B cell (primary cell): ENCODE results near the gene MMP14. TPM values are rescaled to one million over a fixed set of nuclear protein-coding genes. Genes with fewer than 3 reads are reported as not detected.

ENCODE experiments used
- ATAC-seq: fragments of 200-7000 bp; cut with Tn5 transposase; one replicate; pipeline ENCODE4 v1.10.0; 2021; ENCODE audit warnings: low read depth, mild to moderate bottlenecking, moderate number of reproducible peaks, moderate library complexity
- CTCF ChIA-PET: fragments of 350-600 bp; sonication (Branson Sonifier 250); formaldehyde crosslinking; loops from one replicate; lab custom pipeline; 2021; ENCODE audit warnings: antibody characterized with exemption, inconsistent platforms; lab: Charles Lee
- POLR2A ChIA-PET: fragments of 350-600 bp; sonication (Branson Sonifier 250); formaldehyde crosslinking; loops from one replicate; lab custom pipeline; 2021; ENCODE audit warnings: antibody characterized with exemption; lab: Charles Lee
- DNase-seq: peaks from one replicate; pipeline ENCODE4 v3.0.0; 2013
- H2AFZ ChIP-seq: 2 replicates; pipeline ENCODE4 v1.6.1; 2012; ENCODE audit warnings: mild to moderate bottlenecking, low read depth, low read length; ENCODE audit not compliant: insufficient read depth, poor library complexity, severe bottlenecking
- H3K27ac ChIP-seq, 2 donors: 1 replicate in 1 of 2; 2 replicates in 1 of 2; pipeline ENCODE4 v1.5.1; 2012 to 2013; ENCODE audit warnings: low read length in 2 of 2, mild to moderate bottlenecking in 2 of 2, moderate library complexity in 1 of 2
- H3K27me3 ChIP-seq, 4 experiments: fragments of 200-600 bp in 1 of 4; sonication (generic) in 1 of 4; replicated peaks in 1 of 4; 1 replicate in 2 of 4; 2 replicates in 2 of 4; pipeline versions ENCODE4 v1.6.1 to v1.7.0; 2013 to 2016; ENCODE audit warnings: low read length in 3 of 4, mild to moderate bottlenecking in 2 of 4, mixed read lengths in 1 of 4, moderate library complexity in 1 of 4; ENCODE audit not compliant: insufficient read depth in 4 of 4, control insufficient read depth in 3 of 4; ENCODE audit errors: control extremely low read depth in 1 of 4
- H3K36me3 ChIP-seq, 2 experiments: replicated peaks in 1 of 2; 1 replicate in 1 of 2; 2 replicates in 1 of 2; pipeline versions ENCODE4 v1.6.1 to v1.7.1; 2013; ENCODE audit warnings: low read length in 1 of 2; ENCODE audit not compliant: insufficient read depth in 2 of 2, control insufficient read depth in 1 of 2; ENCODE audit errors: control extremely low read depth in 1 of 2, extremely low read depth in 1 of 2
- H3K4me1 ChIP-seq, 2 donors: fragments of 200-600 bp in 1 of 2; sonication (generic) in 1 of 2; 1 replicate in 1 of 2; 2 replicates in 1 of 2; pipeline versions ENCODE4 v1.5.1 to v1.6.1; 2013 to 2017; ENCODE audit warnings: low read length in 2 of 2; ENCODE audit not compliant: control insufficient read depth in 2 of 2, insufficient read depth in 2 of 2
- H3K4me2 ChIP-seq: replicated peaks from 2 replicates; pipeline ENCODE3; 2012; ENCODE audit warnings: mild to moderate bottlenecking, low read depth, low read length; ENCODE audit not compliant: poor library complexity, severe bottlenecking
- H3K4me3 ChIP-seq, 5 experiments: fragments of 200-600 bp in 1 of 5; sonication (generic) in 1 of 5; 1 replicate in 3 of 5; 2 replicates in 2 of 5; pipeline versions ENCODE4 v1.5.1 to v1.7.0; 2011 to 2016; ENCODE audit warnings: low read length in 4 of 5, mild to moderate bottlenecking in 4 of 5, low read depth in 2 of 5, control low read depth in 1 of 5, moderate library complexity in 1 of 5; ENCODE audit not compliant: insufficient read depth in 1 of 5; ENCODE audit errors: control extremely low read depth in 1 of 5, extremely low read depth in 1 of 5
- H3K79me2 ChIP-seq: fragments of 200-600 bp; sonication (generic); one replicate; pipeline ENCODE4 v1.6.0; 2016; ENCODE audit warnings: low read length; ENCODE audit not compliant: control insufficient read depth, insufficient read depth
- H3K9ac ChIP-seq: fragments of 200-600 bp; sonication (generic); 2 replicates; pipeline ENCODE4 v1.6.1; 2017; ENCODE audit warnings: mild to moderate bottlenecking, low read length, moderate library complexity
- H3K9me3 ChIP-seq, 3 donors: one replicate each; pipeline versions ENCODE4 v1.6.1 to v1.7.1; 2013; ENCODE audit warnings: low read length in 2 of 3; ENCODE audit not compliant: control insufficient read depth in 2 of 3, insufficient read depth in 1 of 3; ENCODE audit errors: control extremely low read depth in 1 of 3
- H4K20me1 ChIP-seq: 2 replicates; pipeline ENCODE4 v1.6.0; 2012; ENCODE audit warnings: mild to moderate bottlenecking, low read length; ENCODE audit not compliant: insufficient read depth, control insufficient read depth, poor library complexity, severe bottlenecking
- H3K27ac Mint-ChIP-seq: one replicate; pipeline ENCODE4 v1.8.0; 2021; ENCODE audit warnings: mixed read lengths
- H3K27me3 Mint-ChIP-seq: one replicate; pipeline ENCODE4 v1.8.0; 2021; ENCODE audit warnings: mixed read lengths
- H3K4me1 Mint-ChIP-seq: one replicate; pipeline ENCODE4 v1.8.0; 2021; ENCODE audit warnings: mixed read lengths
- H3K4me3 Mint-ChIP-seq: one replicate; pipeline ENCODE4 v1.8.0; 2021; ENCODE audit warnings: mixed read lengths
- H3K9me3 Mint-ChIP-seq: one replicate; pipeline ENCODE4 v1.8.0; 2022; ENCODE audit warnings: mixed read lengths; ENCODE audit not compliant: insufficient read depth
- CTCF ChIP-seq: fragments of 200-600 bp; IDR thresholded peaks from one replicate; pipeline ENCODE4 v1.8.0; 2022; ENCODE audit warnings: antibody characterized with exemption, mild to moderate bottlenecking
- EZH2 ChIP-seq: IDR thresholded peaks from 2 replicates; pipeline ENCODE4 v1.6.1; 2012; ENCODE audit warnings: borderline replicate concordance, low read depth, mild to moderate bottlenecking, moderate library complexity, low read length; ENCODE audit not compliant: insufficient read depth, poor library complexity, severe bottlenecking
- WGBS: methylation state at CpG from one replicate; pipeline ENCODE4 v1.1.5; 2013; ENCODE audit warnings: missing lambda C conversion rate; ENCODE audit not compliant: insufficient coverage; 5-methylcytosine and 5-hydroxymethylcytosine counted together
- intact Hi-C: fragments of 100-400 bp; cut with micrococcal nuclease; formaldehyde crosslinking; loops from one replicate; pipeline ENCODE4 v1.10.0; 2022
- polyA plus RNA-seq: library from polyadenylated mRNA; depleted of rRNA; stranded (reverse); fragments of >200 nt; gene quantifications from 2 replicates; pipeline ENCODE4 v1.2.3, GENCODE V29; 2012
- total RNA-seq, 2 donors: library from RNA; stranded (reverse); fragments of 120-200 nt in 1 of 2; gene quantifications; 1 replicate in 1 of 2; 2 replicates in 1 of 2; pipeline versions ENCODE4 v1.2.3 to v1.2.4, GENCODE V29; 2013 to 2022

The MMP14 gene
- total and polyA plus RNA-seq, 2 donors (not counting 1 experiment from before 2014, with no cell fraction given) = 1.0 to 3.5 TPM

GRCh38 chr14:22887990-22888378, 51.6 kb downstream of the MMP14 start:
- H3K27me3 Mint-ChIP-seq = no peaks in the 10 kb centered on the region
- peaks cover 61% of the 10 kb centered on the region for H3K4me1 Mint-ChIP-seq
- Histone ChIP-seq H3K4me1 (peaks cover 45 to 70% of the 10 kb centered on the region in 2 donors), H3K4me2 (peak overlapping the region; percentile 85), H3K79me2 (peaks cover 19% of the 10 kb centered on the region), H4K20me1 (no peaks in the 10 kb centered on the region), H3K4me3 (peak overlapping the region; percentile 44 to 83 (median 67)), H3K9ac (peak overlapping the region; percentile 75), H3K27ac (peak overlapping the region; percentile 85 to 94), H2AFZ (peak overlapping the region; percentile 10), H3K9me3 (no peaks in the 10 kb centered on the region), H3K27me3 (no peaks in the 10 kb centered on the region), H3K36me3 (peaks cover 0 to 4% of the 10 kb centered on the region in 2 experiments)
- 1% methylated on average over 5 of the region's 5 CpGs for WGBS
- ATAC-seq (peak; percentile 52), DNase-seq (peak; percentile 87)
- ChIA-PET CTCF (interaction anchor here (0.7 to 6.7 kb wide), 14 partner anchors 14 to 499 kb away, joined by 3 to 76 read pairs (median 5); partner anchors contain the start of genes ACIN1, C14orf119, LRP10 and RBM23), POLR2A (interaction anchor here (0.5 to 5.3 kb wide), 8 partner anchors 9 to 447 kb away, joined by 3 to 61 read pairs (median 5); partner anchors contain the start of genes LRP10 and RBM23)
- peak overlapping the region; percentile 99 for H3K27ac Mint-ChIP-seq
- intact Hi-C loops = loop anchor here (1.0 to 5.0 kb wide), 7 partner anchors 12 to 414 kb away; partner anchors contain the start of genes DAD1, LRP10, PPP1R3E and RBM23
- no peaks in the 10 kb centered on the region for H3K9me3 Mint-ChIP-seq
- TF ChIP-seq EZH2 (no peak), CTCF (no peak)
- H3K4me3 Mint-ChIP-seq = peak overlapping the region; percentile 97

- H3K27ac Mint-ChIP-seq = peak overlapping the region; percentile 99
- TF ChIP-seq EZH2 = no peak
- TF ChIP-seq CTCF = no peak
- H3K4me3 ChIP-seq = peak overlapping the region in 4 of 5 experiments; percentile 44 to 83 (median 67)
- H4K20me1 ChIP-seq = no peaks in the 10 kb centered on the region
- no peaks in the 10 kb centered on the region for H3K9me3 ChIP-seq
- CTCF ChIA-PET = interaction anchor here (0.7 to 6.7 kb wide), 15 partner anchors 13 to 500 kb away, joined by 3 to 76 read pairs (median 5); partner anchors contain the start of genes ACIN1, C14orf119 and LRP10
- DNase-seq (peak; percentile 82), ATAC-seq (peak; percentile 29)
- POLR2A ChIA-PET = interaction anchor here (0.5 to 5.3 kb wide), 9 partner anchors 8 to 447 kb away, joined by 3 to 61 read pairs (median 4); partner anchors contain the start of genes LRP10 and RBM23
- H3K4me1 Mint-ChIP-seq = peaks cover 54% of the 10 kb centered on the region
- no peak overlapping the region for H2AFZ ChIP-seq
- no peaks in the 10 kb centered on the region for H3K27me3 Mint-ChIP-seq
- peak overlapping the region; percentile 85 for H3K4me2 ChIP-seq
- H3K36me3 ChIP-seq = peaks cover 0 to 6% of the 10 kb centered on the region in 2 experiments
- intact Hi-C loops = loop anchor here (1.0 to 5.0 kb wide), 4 partner anchors 12 to 414 kb away; partner anchors contain the start of genes LRP10 and PPP1R3E
- H3K27ac ChIP-seq = peak overlapping the region; percentile 85 to 94
- H3K9me3 Mint-ChIP-seq = no peaks in the 10 kb centered on the region
- H3K4me3 Mint-ChIP-seq = peak overlapping the region; percentile 97
- peaks cover 19% of the 10 kb centered on the region for H3K79me2 ChIP-seq
- no peaks in the 10 kb centered on the region for H3K27me3 ChIP-seq
- H3K4me1 ChIP-seq = peaks cover 39 to 63% of the 10 kb centered on the region in 2 donors
- H3K9ac ChIP-seq = peak overlapping the region; percentile 75
- WGBS = 0% methylated on average over 1 of the region's 4 CpGs
These were observed 52.3 kb downstream of the MMP14 start for GRCh38 chr14:22888662-22889061.
